Astrocyte of the cerebellum (primary cell): Measurements from ENCODE around the gene CDC73.

Experiments
- DNase-seq: peaks from one replicate; pipeline ENCODE4 v3.0.0-alpha.2; 2011; ENCODE audit warnings: low read depth
- H3K4me3 ChIP-seq: 2 replicates; pipeline ENCODE4 v1.5.1; 2011; ENCODE audit warnings: mild to moderate bottlenecking, low read depth, low read length, moderate library complexity
- CTCF ChIP-seq: IDR thresholded peaks from 2 replicates; pipeline ENCODE4 v1.5.1; 2012; ENCODE audit warnings: low read length, low read depth, moderate library complexity, mild to moderate bottlenecking; ENCODE audit errors: missing control alignments
- in situ Hi-C: cut with HindIII; loops from 2 replicates; pipeline ENCODE4 v1.10.0; 2017; ENCODE audit warnings: low sequenced_read_pairs

Gene CDC73

GRCh38 chr1:193104907-193105820, 16.7 kb upstream of the CDC73 start, which contains the start of gene GLRX2:
Gene GLRX2 (minus strand): TSS chr1:193105414. CDS start chr1:193105382, 32 bp downstream.
- in situ Hi-C loops = no loop called here
- H3K4me3 ChIP-seq = peak within 1 kb of the TSS; percentile 72
- TF ChIP-seq CTCF = no peak
- peak; percentile 45 for DNase-seq

GRCh38 chr1:193105821-193106177, 16.0 kb upstream of the CDC73 start:
- in situ Hi-C loops = no loop called here
- H3K4me3 ChIP-seq = peak overlapping the region; percentile 72
- DNase-seq = no peak
- TF ChIP-seq CTCF = no peak

- in situ Hi-C loops = no loop called here
- no peak for TF ChIP-seq CTCF
- DNase-seq = no peak
- H3K4me3 ChIP-seq = no peak overlapping the region
Measured at GRCh38 chr1:193108471-193108870, 13.4 kb upstream of the CDC73 start.

- TF ChIP-seq CTCF = no peak
- no peak for DNase-seq
- no peak overlapping the region for H3K4me3 ChIP-seq
- in situ Hi-C loops = no loop called here
Measured at GRCh38 chr1:193109619-193110018, 12.2 kb upstream of the CDC73 start.

- H3K4me3 ChIP-seq = no peak overlapping the region
- DNase-seq = no peak
- no peak for TF ChIP-seq CTCF
- in situ Hi-C loops = no loop called here
Measured at GRCh38 chr1:193110246-193110645, 11.6 kb upstream of the CDC73 start.

GRCh38 chr1:193110864-193111263, 11.0 kb upstream of the CDC73 start:
- in situ Hi-C loops = no loop called here
- TF ChIP-seq CTCF = no peak
- no peak for DNase-seq
- H3K4me3 ChIP-seq = no peak overlapping the region
